ENCODE results near the gene INPPL1.

DNA sequence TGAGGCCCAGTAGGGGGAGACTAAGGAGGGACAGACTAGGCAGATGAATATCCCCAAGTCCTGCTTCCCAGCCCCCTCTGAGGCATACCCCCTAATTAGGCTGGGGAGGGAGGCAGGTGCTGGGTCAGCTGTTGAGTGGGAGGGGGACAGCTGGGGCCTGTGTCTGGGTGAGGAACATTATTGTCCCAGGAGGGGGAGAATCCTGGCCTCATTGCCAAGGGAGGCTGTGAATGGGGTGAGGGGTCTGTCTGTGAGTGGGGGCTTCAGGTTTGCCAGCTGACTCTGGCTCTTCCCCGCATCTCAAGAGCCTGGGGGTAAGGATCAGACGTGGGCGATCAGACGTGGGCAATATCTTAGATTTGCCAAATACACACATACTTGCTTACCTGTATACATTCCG lies 2.1 kb downstream of the INPPL1 start:
- TF ChIP-seq, protein P1, sequence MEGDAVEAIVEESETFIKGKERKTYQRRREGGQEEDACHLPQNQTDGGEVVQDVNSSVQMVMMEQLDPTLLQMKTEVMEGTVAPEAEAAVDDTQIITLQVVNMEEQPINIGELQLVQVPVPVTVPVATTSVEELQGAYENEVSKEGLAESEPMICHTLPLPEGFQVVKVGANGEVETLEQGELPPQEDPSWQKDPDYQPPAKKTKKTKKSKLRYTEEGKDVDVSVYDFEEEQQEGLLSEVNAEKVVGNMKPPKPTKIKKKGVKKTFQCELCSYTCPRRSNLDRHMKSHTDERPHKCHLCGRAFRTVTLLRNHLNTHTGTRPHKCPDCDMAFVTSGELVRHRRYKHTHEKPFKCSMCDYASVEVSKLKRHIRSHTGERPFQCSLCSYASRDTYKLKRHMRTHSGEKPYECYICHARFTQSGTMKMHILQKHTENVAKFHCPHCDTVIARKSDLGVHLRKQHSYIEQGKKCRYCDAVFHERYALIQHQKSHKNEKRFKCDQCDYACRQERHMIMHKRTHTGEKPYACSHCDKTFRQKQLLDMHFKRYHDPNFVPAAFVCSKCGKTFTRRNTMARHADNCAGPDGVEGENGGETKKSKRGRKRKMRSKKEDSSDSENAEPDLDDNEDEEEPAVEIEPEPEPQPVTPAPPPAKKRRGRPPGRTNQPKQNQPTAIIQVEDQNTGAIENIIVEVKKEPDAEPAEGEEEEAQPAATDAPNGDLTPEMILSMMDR (IDR thresholded peaks at IDR 0.05 in 8 of 11, conservative IDR thresholded peaks at IDR 0.05 in 3 of 11) = no peak
- TF ChIP-seq POLR2A (IDR thresholded peaks at IDR 0.05) (no peak), POLR2AphosphoS5 (IDR thresholded peaks at IDR 0.05) (no peak)
